KMS-11 (cell line): ENCODE data around the gene ULBP1.
"Not testable (repeated sequence)": the region's sequence is repeated elsewhere in the genome, so short reads cannot be mapped to it uniquely, and the experiment has no call there.

ENCODE experiments used
- H2AFZ ChIP-seq: fragments of 200-600 bp; sonication (generic); 2 replicates; pipeline ENCODE4 v1.6.1; 2016; ENCODE audit warnings: antibody characterized with exemption, mixed run types, low read depth
- H3K27ac ChIP-seq: fragments of 200-600 bp; sonication (generic); 2 replicates; pipeline ENCODE4 v1.6.1; 2016; ENCODE audit warnings: mild to moderate bottlenecking, mixed run types
- H3K27me3 ChIP-seq: fragments of 200-600 bp; sonication (generic); 2 replicates; pipeline ENCODE4 v1.6.1; 2017; ENCODE audit warnings: mild to moderate bottlenecking, low read depth, mixed run types, moderate library complexity; ENCODE audit not compliant: insufficient read depth
- H3K36me3 ChIP-seq: fragments of 200-600 bp; sonication (generic); 2 replicates; pipeline ENCODE4 v1.6.1; 2017; ENCODE audit warnings: mild to moderate bottlenecking, mixed run types; ENCODE audit not compliant: insufficient read depth
- H3K4me1 ChIP-seq: fragments of 200-600 bp; sonication (generic); 2 replicates; pipeline ENCODE4 v1.6.1; 2016; ENCODE audit warnings: mild to moderate bottlenecking, low read depth, mixed run types; ENCODE audit not compliant: poor library complexity, severe bottlenecking
- H3K4me2 ChIP-seq: fragments of 200-600 bp; sonication (generic); 2 replicates; pipeline ENCODE4 v1.7.0; 2016; ENCODE audit warnings: mild to moderate bottlenecking, mixed run types
- H3K4me3 ChIP-seq: fragments of 200-600 bp; sonication (generic); IDR thresholded peaks from 2 replicates; pipeline ENCODE4 v1.6.1; 2017; ENCODE audit warnings: low read depth, low read length, mixed read lengths; ENCODE audit not compliant: insufficient read depth
- H3K79me2 ChIP-seq: fragments of 200-600 bp; sonication (generic); 2 replicates; pipeline ENCODE4 v1.6.1; 2016; ENCODE audit warnings: low read depth, mixed run types; ENCODE audit not compliant: insufficient read depth
- H3K9ac ChIP-seq: fragments of 200-600 bp; sonication (generic); 2 replicates; pipeline ENCODE4 v1.6.1; 2016; ENCODE audit warnings: mild to moderate bottlenecking, mixed run types
- H4K20me1 ChIP-seq: fragments of 200-600 bp; sonication (generic); 2 replicates; pipeline ENCODE4 v1.6.1; 2016; ENCODE audit warnings: mild to moderate bottlenecking, mixed run types; ENCODE audit not compliant: insufficient read depth
- CTCF ChIP-seq: fragments of 200-600 bp; sonication (generic); conservative IDR thresholded peaks from 2 replicates; pipeline ENCODE4 v1.6.1; 2017; ENCODE audit warnings: low read depth, mild to moderate bottlenecking, antibody characterized with exemption, low read length, moderate library complexity, mixed read lengths

ULBP1 gene

GRCh38 chr6:150001295-150002008 is 37.7 kb downstream of the ULBP1 start:
- no peak overlapping the region for H3K4me3 ChIP-seq
- H3K36me3 ChIP-seq = no peaks in the 10 kb centered on the region
- no peak overlapping the region for H2AFZ ChIP-seq
- H4K20me1 ChIP-seq = no peaks in the 10 kb centered on the region
- H3K27me3 ChIP-seq = peaks cover 7% of the 10 kb centered on the region; the same call in 1 of the 2 replicates
- no peak overlapping the region; the same call in 1 of the 2 replicates for H3K9ac ChIP-seq
- TF ChIP-seq CTCF = no peak
- H3K4me2 ChIP-seq = peak overlapping the region; percentile 96
- peak overlapping the region; percentile 42 for H3K27ac ChIP-seq
- H3K79me2 ChIP-seq = no peaks in the 10 kb centered on the region
- H3K4me1 ChIP-seq = peaks cover 42% of the 10 kb centered on the region

GRCh38 chr6:150002710-150003109 is 39.0 kb downstream of the ULBP1 start:
- Histone ChIP-seq H4K20me1 (no peaks in the 10 kb centered on the region), H3K27ac (no peak overlapping the region), H3K36me3 (no peaks in the 10 kb centered on the region), H3K4me3 (no peak overlapping the region), H3K9ac (no peak overlapping the region), H3K4me1 (peaks cover 55% of the 10 kb centered on the region), H3K27me3 (peaks cover 7% of the 10 kb centered on the region; the same call in 1 of the 2 replicates), H3K79me2 (no peaks in the 10 kb centered on the region), H3K4me2 (no peak overlapping the region), H2AFZ (no peak overlapping the region)
- no peak for TF ChIP-seq CTCF

GRCh38 chr6:150003599-150003998 is 39.9 kb downstream of the ULBP1 start:
- not testable (repeated sequence) for H3K27ac ChIP-seq, H2AFZ ChIP-seq, H3K36me3 ChIP-seq, H4K20me1 ChIP-seq, H3K9ac ChIP-seq, H3K4me3 ChIP-seq, H3K79me2 ChIP-seq
- Histone ChIP-seq H3K4me1 (peaks cover 64% of the 10 kb centered on the region), H3K4me2 (peak overlapping the region; percentile 97; the same call in 1 of the 2 replicates), H3K27me3 (peaks cover 12% of the 10 kb centered on the region)

- H4K20me1 ChIP-seq = no peaks in the 10 kb centered on the region
- peak overlapping the region; percentile 92; the same call in 1 of the 2 replicates for H2AFZ ChIP-seq
- peaks cover 17% of the 10 kb centered on the region for H3K27me3 ChIP-seq
- TF ChIP-seq CTCF = no peak
- H3K36me3 ChIP-seq = no peaks in the 10 kb centered on the region
- peak overlapping the region; percentile 58; the same call in 1 of the 2 replicates for H3K27ac ChIP-seq
- peaks cover 64% of the 10 kb centered on the region for H3K4me1 ChIP-seq
- H3K9ac ChIP-seq = peak overlapping the region; percentile 49; the same call in 1 of the 2 replicates
- H3K79me2 ChIP-seq = no peaks in the 10 kb centered on the region
- H3K4me3 ChIP-seq = no peak overlapping the region
- peak overlapping the region; percentile 97 for H3K4me2 ChIP-seq
These were observed 40.5 kb downstream of the ULBP1 start for GRCh38 chr6:150004101-150004782.
